CD1c-positive myeloid dendritic cell (primary cell): Measurements from ENCODE around the gene ALOXE3.

ENCODE experiments used
- DNase-seq: peaks from one replicate; pipeline ENCODE4 v3.0.0-alpha.2; 2016; ENCODE audit errors: extremely low spot score

The ALOXE3 gene

GRCh38 chr17:8142158-8142886, 24.0 kb upstream of the ALOXE3 start:
- DNase-seq = no peak

GRCh38 chr17:8141741-8142140, 23.4 kb upstream of the ALOXE3 start:
- no peak for DNase-seq

- DNase-seq = no peak
Observed at GRCh38 chr17:8141045-8141444, 22.7 kb upstream of the ALOXE3 start.

- DNase-seq = peak; percentile 69
Observed at GRCh38 chr17:8140065-8141029, 22.0 kb upstream of the ALOXE3 start.

- DNase-seq = peak; percentile 98
Observed at GRCh38 chr17:8138672-8139371, 20.5 kb upstream of the ALOXE3 start.

- no peak for DNase-seq
Observed at GRCh38 chr17:8138374-8138671, 20.0 kb upstream of the ALOXE3 start.

- no peak for DNase-seq
Observed at GRCh38 chr17:8137645-8138373, 19.5 kb upstream of the ALOXE3 start.

GRCh38 chr17:8133941-8134340, 15.6 kb upstream of the ALOXE3 start:
- no peak for DNase-seq

- no peak for DNase-seq
Observed at GRCh38 chr17:8133399-8133798, 15.1 kb upstream of the ALOXE3 start.

GRCh38 chr17:8131844-8132441, 13.6 kb upstream of the ALOXE3 start:
- DNase-seq = no peak

- no peak for DNase-seq
Observed at GRCh38 chr17:8128125-8128784, 9.9 kb upstream of the ALOXE3 start.

GRCh38 chr17:8126491-8127066, 8.3 kb upstream of the ALOXE3 start:
- DNase-seq = no peak

GRCh38 chr17:8125947-8126490, 7.7 kb upstream of the ALOXE3 start:
- DNase-seq = no peak

GRCh38 chr17:8125154-8125946, 7.0 kb upstream of the ALOXE3 start:
- DNase-seq = peak; percentile 83

GRCh38 chr17:8124350-8125153, 6.2 kb upstream of the ALOXE3 start:
- DNase-seq = no peak

GRCh38 chr17:8123695-8124349, 5.5 kb upstream of the ALOXE3 start, which contains the start of gene HES7:
HES7 (minus strand) TSS chr17:8124106; CDS start chr17:8124084, 22 bp downstream.
- DNase-seq = no peak

- peak; percentile 33 for DNase-seq
Observed at GRCh38 chr17:8122924-8123694, 4.8 kb upstream of the ALOXE3 start.
